ENCODE measurements around the gene RNF212. TPM values are rescaled to one million over a fixed set of nuclear protein-coding genes. Genes with fewer than 3 reads are reported as not detected.

RNF212 gene
- total and polyA plus RNA-seq, 2 experiments from 2014 or later = 2.5 to 6.0 TPM

DNA sequence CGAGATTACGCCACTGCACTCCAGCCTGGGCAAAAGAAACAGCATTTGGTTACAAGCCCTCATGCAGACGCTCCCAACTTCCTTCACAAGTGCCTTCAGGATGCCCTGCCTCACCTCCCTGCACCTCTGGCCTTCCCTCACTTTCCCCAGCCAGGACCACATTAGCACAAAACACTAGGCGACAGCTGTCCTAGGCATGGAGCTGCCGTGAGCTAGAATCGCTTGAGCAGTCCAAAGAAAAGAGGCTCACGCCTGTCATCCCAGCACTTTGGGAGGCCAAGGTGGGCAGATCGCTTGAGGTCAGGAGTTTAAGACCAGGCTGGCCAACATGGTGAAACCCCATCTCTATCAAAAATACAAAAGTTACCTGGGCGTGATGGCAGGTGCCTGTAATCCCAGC is 15.8 kb downstream of the RNF212 start:
- no peak overlapping the region for H2AFZ ChIP-seq
- WGBS, 2 experiments (ENCODE audit: low coverage in 1 of 2, low lambda C conversion rate in 2 of 2, missing lambda C conversion rate in 2 of 2) = 81 to 82% methylated on average over 9 of the region's 9 CpGs
- no peaks in the 10 kb centered on the region; the same call in 1 of the 2 replicates for H3K27me3 ChIP-seq (replicated peaks; ENCODE audit: insufficient read depth)
- no peak for TF ChIP-seq EZH2phosphoT487 (IDR thresholded peaks at IDR 0.05; ENCODE audit: insufficient read depth, low read depth)
- TF ChIP-seq EZH2 (IDR thresholded peaks at IDR 0.05; ENCODE audit: insufficient read depth, poor library complexity, severe bottlenecking) = no peak
- no peak overlapping the region for H3K27ac ChIP-seq
- no peaks in the 10 kb centered on the region for H3K79me2 ChIP-seq (ENCODE audit: insufficient read depth)
- H3K4me1 ChIP-seq (ENCODE audit: insufficient read depth) = no peaks in the 10 kb centered on the region
- no peaks in the 10 kb centered on the region for H3K36me3 ChIP-seq (ENCODE audit: low read depth)
- H3K9ac ChIP-seq = no peak overlapping the region
- H3K4me3 ChIP-seq = no peak overlapping the region
- no peaks in the 10 kb centered on the region for H4K20me1 ChIP-seq (ENCODE audit: insufficient read depth)
- H3K9me3 ChIP-seq (ENCODE audit: low read depth) = no peaks in the 10 kb centered on the region
- in situ Hi-C loops (cut with MboI) = no loop called here
- no peaks in the 10 kb centered on the region for H3F3A ChIP-seq (ENCODE audit: insufficient read depth)
- no peak overlapping the region for H3K4me2 ChIP-seq (ENCODE audit: unreplicated experiment)
- no peak for DNase-seq
- no peaks in the 10 kb centered on the region for H3K9me2 ChIP-seq (ENCODE audit: insufficient read depth)

DNA sequence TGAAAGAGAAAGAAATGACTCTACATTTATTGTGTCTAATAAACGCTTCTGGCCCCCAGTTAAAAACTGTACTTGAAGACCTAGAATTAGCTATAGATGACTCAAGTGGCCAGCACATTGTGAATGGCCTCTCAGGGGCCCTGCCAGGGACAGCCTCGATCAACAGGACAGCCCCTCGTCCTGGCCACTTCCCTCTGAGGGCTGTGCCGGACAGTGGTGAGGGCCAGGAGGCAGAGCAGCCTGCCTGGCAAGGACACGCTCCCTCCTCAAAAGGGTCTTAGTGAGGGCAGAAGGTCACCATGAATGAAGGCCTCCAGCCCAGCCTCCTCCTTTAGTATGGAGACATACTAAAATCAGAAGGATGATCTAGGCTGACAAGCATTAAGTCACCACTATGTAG is 16.5 kb downstream of the RNF212 start:
- DNase-seq = no peak
- Histone ChIP-seq H3K36me3 (ENCODE audit: low read depth) (no peaks in the 10 kb centered on the region), H3K4me1 (ENCODE audit: insufficient read depth) (no peaks in the 10 kb centered on the region), H3K27me3 (replicated peaks; ENCODE audit: insufficient read depth) (no peaks in the 10 kb centered on the region; the same call in 1 of the 2 replicates), H3K4me2 (ENCODE audit: unreplicated experiment) (no peak overlapping the region), H3K79me2 (ENCODE audit: insufficient read depth) (no peaks in the 10 kb centered on the region), H3K9me3 (ENCODE audit: low read depth) (no peaks in the 10 kb centered on the region), H4K20me1 (ENCODE audit: insufficient read depth) (no peaks in the 10 kb centered on the region), H3F3A (ENCODE audit: insufficient read depth) (no peaks in the 10 kb centered on the region), H3K9ac (no peak overlapping the region), H3K4me3 (no peak overlapping the region), H3K9me2 (ENCODE audit: insufficient read depth) (no peaks in the 10 kb centered on the region), H3K27ac (no peak overlapping the region), H2AFZ (no peak overlapping the region)
- no peak for TF ChIP-seq EZH2phosphoT487 (IDR thresholded peaks at IDR 0.05; ENCODE audit: insufficient read depth, low read depth)
- no peak for TF ChIP-seq EZH2 (IDR thresholded peaks at IDR 0.05; ENCODE audit: insufficient read depth, poor library complexity, severe bottlenecking)
- in situ Hi-C loops (cut with MboI) = no loop called here
- WGBS, 2 experiments (ENCODE audit: low coverage in 1 of 2, low lambda C conversion rate in 2 of 2, missing lambda C conversion rate in 2 of 2) = 77 to 79% methylated on average over 5 of the region's 5 CpGs

DNA sequence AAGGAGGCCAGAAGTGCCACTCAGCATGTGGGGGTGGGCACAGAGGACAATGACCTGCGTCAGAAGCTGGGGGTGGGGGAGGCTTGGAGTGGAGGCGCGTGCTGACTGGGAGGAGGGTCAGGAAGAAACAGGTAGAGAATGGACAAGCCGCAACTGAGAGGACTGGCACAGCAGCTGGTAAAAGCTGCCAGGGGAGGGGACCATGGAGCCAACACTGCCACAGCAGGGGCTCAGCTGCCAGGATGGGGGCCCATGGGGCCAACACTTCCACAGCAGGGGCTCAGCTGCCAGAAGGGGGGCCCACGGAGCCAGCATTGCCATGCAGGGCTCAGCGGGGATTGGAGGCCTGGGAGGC is 19.1 kb downstream of the RNF212 start:
- H3K9ac ChIP-seq = no peak overlapping the region
- no peak overlapping the region for H2AFZ ChIP-seq
- no peak for DNase-seq
- H3K27ac ChIP-seq = no peak overlapping the region
- no peak overlapping the region for H3K4me3 ChIP-seq
- TF ChIP-seq EZH2phosphoT487 (IDR thresholded peaks at IDR 0.05; ENCODE audit: insufficient read depth, low read depth) (no peak), EZH2 (IDR thresholded peaks at IDR 0.05; ENCODE audit: insufficient read depth, poor library complexity, severe bottlenecking) (no peak)
- no peak overlapping the region for H3K4me2 ChIP-seq (ENCODE audit: unreplicated experiment)
- no peaks in the 10 kb centered on the region for H3K9me3 ChIP-seq (ENCODE audit: low read depth)
- no peaks in the 10 kb centered on the region for H3K27me3 ChIP-seq (replicated peaks; ENCODE audit: insufficient read depth)
- no peaks in the 10 kb centered on the region for H4K20me1 ChIP-seq (ENCODE audit: insufficient read depth)
- H3K36me3 ChIP-seq (ENCODE audit: low read depth) = no peaks in the 10 kb centered on the region
- no peaks in the 10 kb centered on the region for H3K9me2 ChIP-seq (ENCODE audit: insufficient read depth)
- no peaks in the 10 kb centered on the region for H3F3A ChIP-seq (ENCODE audit: insufficient read depth)
- H3K4me1 ChIP-seq (ENCODE audit: insufficient read depth) = no peaks in the 10 kb centered on the region
- in situ Hi-C loops (cut with MboI) = no loop called here
- no peaks in the 10 kb centered on the region for H3K79me2 ChIP-seq (ENCODE audit: insufficient read depth)
- WGBS, 2 experiments (ENCODE audit: low coverage in 1 of 2, low lambda C conversion rate in 2 of 2, missing lambda C conversion rate in 2 of 2) = 72 to 80% methylated on average over 4 to 5 of the region's 6 CpGs

DNA sequence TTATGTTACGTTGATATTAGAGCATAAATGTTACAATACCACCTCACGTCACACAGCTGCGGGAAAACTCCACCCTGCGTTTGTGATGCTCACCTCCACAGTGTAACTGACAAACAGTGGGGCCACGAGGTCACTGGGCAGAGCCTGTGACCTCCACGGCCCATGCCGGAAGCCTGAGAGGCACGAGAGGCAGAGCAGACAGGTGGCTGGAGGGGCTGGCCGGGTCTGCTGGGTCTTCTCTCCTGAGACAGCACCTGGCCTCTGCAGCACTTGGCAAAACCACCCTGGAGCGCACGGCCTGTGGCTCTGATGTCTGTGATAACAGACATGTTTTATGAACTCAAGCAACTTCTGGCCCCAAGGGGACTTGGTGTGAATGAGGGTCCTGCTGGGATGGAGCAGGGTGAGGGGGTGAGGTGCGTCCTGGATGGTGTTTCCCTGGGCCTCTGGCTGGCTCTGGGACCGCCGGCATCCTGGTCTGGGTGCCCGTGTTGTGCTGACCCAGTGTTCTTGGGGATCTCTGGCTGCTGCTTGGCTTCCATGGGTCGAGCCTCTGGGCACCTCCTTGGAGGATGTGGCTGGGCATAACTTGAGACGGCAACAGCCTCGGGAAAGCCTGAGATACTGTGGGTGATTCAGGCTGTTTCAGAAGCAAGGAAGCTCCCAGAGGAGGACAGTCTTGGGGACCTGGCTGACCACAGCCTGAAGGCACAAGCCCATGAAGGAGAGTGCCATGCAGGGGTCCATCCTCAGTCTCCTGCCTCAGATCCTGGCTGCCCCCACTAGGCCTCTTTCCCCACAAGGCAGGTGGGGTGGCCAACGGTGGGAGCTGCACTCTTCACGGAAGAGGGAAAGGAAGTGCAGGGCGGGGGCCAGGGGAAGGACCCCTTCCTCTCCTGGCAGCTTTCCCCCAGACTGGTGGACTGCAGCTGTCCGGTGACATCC is 19.7 kb downstream of the RNF212 start:
- no peak overlapping the region for H2AFZ ChIP-seq
- no peaks in the 10 kb centered on the region for H3K27me3 ChIP-seq (replicated peaks; ENCODE audit: insufficient read depth)
- H3K4me1 ChIP-seq (ENCODE audit: insufficient read depth) = no peaks in the 10 kb centered on the region
- no peaks in the 10 kb centered on the region for H4K20me1 ChIP-seq (ENCODE audit: insufficient read depth)
- H3K36me3 ChIP-seq (ENCODE audit: low read depth) = no peaks in the 10 kb centered on the region
- 67 to 72% methylated on average over 22 of the region's 22 CpGs for WGBS, 2 experiments (ENCODE audit: low coverage in 1 of 2, low lambda C conversion rate in 2 of 2, missing lambda C conversion rate in 2 of 2)
- no peak overlapping the region for H3K4me3 ChIP-seq
- H3K9me2 ChIP-seq (ENCODE audit: insufficient read depth) = no peaks in the 10 kb centered on the region
- no peaks in the 10 kb centered on the region for H3K79me2 ChIP-seq (ENCODE audit: insufficient read depth)
- H3K27ac ChIP-seq = no peak overlapping the region
- TF ChIP-seq EZH2 (IDR thresholded peaks at IDR 0.05; ENCODE audit: insufficient read depth, poor library complexity, severe bottlenecking) (no peak), EZH2phosphoT487 (IDR thresholded peaks at IDR 0.05; ENCODE audit: insufficient read depth, low read depth) (no peak)
- H3K4me2 ChIP-seq (ENCODE audit: unreplicated experiment) = no peak overlapping the region
- in situ Hi-C loops (cut with MboI) = no loop called here
- no peak overlapping the region for H3K9ac ChIP-seq
- H3K9me3 ChIP-seq (ENCODE audit: low read depth) = no peaks in the 10 kb centered on the region
- no peaks in the 10 kb centered on the region for H3F3A ChIP-seq (ENCODE audit: insufficient read depth)
- DNase-seq = no peak

Measured in GM23248 (cell line).